GM23338 (cell line): ENCODE data around the gene SNAP25. TPM values are rescaled to one million over a fixed set of nuclear protein-coding genes. Genes with fewer than 3 reads are reported as not detected.

Experiments used
- ATAC-seq: fragments of 200-7000 bp; cut with Tn5 transposase; 3 replicates; pipeline ENCODE4 v1.9.1; 2020
- DNase-seq: peaks from one replicate; pipeline ENCODE4 v3.0.0-alpha.2; 2015; ENCODE audit warnings: low spot score
- H2AFZ ChIP-seq: fragments of 200-600 bp; sonication (generic); 2 replicates; pipeline ENCODE4 v1.8.0; 2016; ENCODE audit warnings: antibody characterized with exemption, mild to moderate bottlenecking, moderate library complexity
- H3F3A ChIP-seq: fragments of 200-600 bp; sonication (generic); replicated peaks from 2 replicates; pipeline ENCODE4 v1.8.0; 2017; ENCODE audit warnings: antibody characterized with exemption, mixed run types, low read depth
- H3K27ac ChIP-seq: fragments of 200-600 bp; sonication (generic); 2 replicates; pipeline ENCODE4 v1.6.1; 2016; ENCODE audit warnings: low read depth
- H3K27me3 ChIP-seq: fragments of 200-600 bp; sonication (generic); 2 replicates; pipeline ENCODE4 v1.8.0; 2016; ENCODE audit warnings: mild to moderate bottlenecking, mixed run types, moderate library complexity; ENCODE audit not compliant: insufficient read depth
- H3K36me3 ChIP-seq: fragments of 200-600 bp; sonication (generic); 2 replicates; pipeline ENCODE4 v1.8.0; 2016; ENCODE audit warnings: mild to moderate bottlenecking; ENCODE audit not compliant: insufficient read depth
- H3K4me1 ChIP-seq: fragments of 200-600 bp; sonication (generic); 2 replicates; pipeline ENCODE4 v1.8.0; 2016; ENCODE audit warnings: mild to moderate bottlenecking, moderate library complexity; ENCODE audit not compliant: insufficient read depth
- H3K4me2 ChIP-seq: fragments of 200-600 bp; sonication (generic); 2 replicates; pipeline ENCODE4 v1.7.1; 2017; ENCODE audit warnings: mixed run types
- H3K4me3 ChIP-seq: fragments of 200-600 bp; sonication (generic); 2 replicates; pipeline ENCODE4 v1.6.1; 2016; ENCODE audit warnings: mixed run types
- H3K79me2 ChIP-seq: fragments of 200-600 bp; sonication (generic); replicated peaks from 2 replicates; pipeline ENCODE4 v1.8.0; 2017; ENCODE audit warnings: mild to moderate bottlenecking; ENCODE audit not compliant: insufficient read depth
- H3K9me2 ChIP-seq: fragments of 200-600 bp; sonication (generic); 2 replicates; pipeline ENCODE4 v1.8.0; 2017; ENCODE audit not compliant: insufficient read depth
- H4K20me1 ChIP-seq: fragments of 200-600 bp; sonication (generic); replicated peaks from 2 replicates; pipeline ENCODE4 v1.8.0; 2017; ENCODE audit warnings: mild to moderate bottlenecking; ENCODE audit not compliant: insufficient read depth
- H3K27ac Mint-ChIP-seq: 2 replicates; pipeline ENCODE4 v1.8.0; 2020; ENCODE audit warnings: inconsistent platforms, mild to moderate bottlenecking, moderate library complexity, mixed read lengths
- H3K27me3 Mint-ChIP-seq: 3 replicates; pipeline ENCODE4 v1.8.0; 2022; ENCODE audit warnings: low read depth, mild to moderate bottlenecking, moderate library complexity, mixed read lengths, inconsistent platforms; ENCODE audit not compliant: insufficient read depth, poor library complexity
- H3K36me3 Mint-ChIP-seq: 3 replicates; pipeline ENCODE4 v1.8.0; 2021; ENCODE audit warnings: low read depth, mild to moderate bottlenecking, inconsistent platforms, moderate library complexity, mixed read lengths
- H3K4me1 Mint-ChIP-seq: 3 replicates; pipeline ENCODE4 v1.8.0; 2020; ENCODE audit warnings: mild to moderate bottlenecking, inconsistent platforms, mixed read lengths
- H3K4me3 Mint-ChIP-seq: 3 replicates; pipeline ENCODE4 v1.8.0; 2021; ENCODE audit warnings: moderate library complexity, mild to moderate bottlenecking, inconsistent platforms, mixed read lengths
- H3K9me3 Mint-ChIP-seq: 3 replicates; pipeline ENCODE4 v1.8.0; 2020; ENCODE audit warnings: moderate library complexity, mild to moderate bottlenecking, inconsistent platforms, mixed read lengths
- CREB1 ChIP-seq: fragments of 250-450 bp; sonication (Bioruptor Pico); IDR thresholded peaks from 2 replicates; pipeline ENCODE4 v1.5.0; 2020; ENCODE audit warnings: low read depth, mild to moderate bottlenecking, moderate library complexity
- EZH2 ChIP-seq: fragments of 200-600 bp; sonication (generic); IDR thresholded peaks from one replicate; pipeline ENCODE4 v1.8.0; 2017; ENCODE audit warnings: antibody characterized with exemption, mild to moderate bottlenecking, low read depth; ENCODE audit not compliant: unreplicated experiment
- EZH2phosphoT487 ChIP-seq: fragments of 200-600 bp; sonication (generic); IDR thresholded peaks from one replicate; pipeline ENCODE4 v1.8.1; 2018; ENCODE audit warnings: antibody characterized with exemption; ENCODE audit not compliant: unreplicated experiment
- JUNB ChIP-seq: IDR thresholded peaks from one replicate; pipeline ENCODE4 v1.6.1; 2016; ENCODE audit warnings: antibody characterized with exemption; ENCODE audit not compliant: unreplicated experiment
- NANOG ChIP-seq: IDR thresholded peaks from 2 replicates; pipeline ENCODE4 v1.6.1; 2016; ENCODE audit warnings: antibody characterized with exemption, borderline replicate concordance
- POLR2AphosphoS5 ChIP-seq: IDR thresholded peaks from 2 replicates; pipeline ENCODE4 v1.6.1; 2016; ENCODE audit warnings: antibody characterized with exemption, low read depth
- STAT1 ChIP-seq: IDR thresholded peaks from one replicate; pipeline ENCODE4 v1.6.1; 2016; ENCODE audit warnings: antibody characterized with exemption; ENCODE audit not compliant: unreplicated experiment
- ZNF114 ChIP-seq: fragments of 250-450 bp; sonication (Bioruptor Pico); IDR thresholded peaks from 2 replicates; pipeline ENCODE4 v1.5.0; 2020; ENCODE audit warnings: mild to moderate bottlenecking, moderate library complexity
- ZNF331 ChIP-seq: fragments of 250-450 bp; sonication (Bioruptor Pico); IDR thresholded peaks from 2 replicates; pipeline ENCODE4 v1.5.0; 2020; ENCODE audit warnings: low read depth, mild to moderate bottlenecking, moderate library complexity
- polyA plus RNA-seq: library from polyadenylated mRNA; unstranded; fragments of >200 nt; fragmentation: Nextera tagmentation; extraction: Ambion mirVana; gene quantifications from 2 replicates; pipeline ENCODE4 v1.2.1, GENCODE V29; 2016
- total RNA-seq: library from RNA; depleted of rRNA; stranded (reverse); fragments of >200 nt; shearing (Covaris generic); gene quantifications from 2 replicates; pipeline ENCODE4 v1.2.3, GENCODE V29; 2014
- TF ChIP-seq, protein P1 (sequence below), 2 experiments: fragments of 200-600 bp in 1 of 2; sonication (generic) in 1 of 2; conservative IDR thresholded peaks; 2 replicates each; pipeline versions ENCODE4 v1.5.1 to v1.6.1; 2016 to 2017; ENCODE audit warnings: antibody characterized with exemption in 2 of 2, low read depth in 2 of 2, mild to moderate bottlenecking in 2 of 2, moderate library complexity in 1 of 2
- TF ChIP-seq, protein P2 (sequence below): IDR thresholded peaks from one replicate; pipeline ENCODE4 v1.6.1; 2018; ENCODE audit warnings: antibody characterized with exemption; ENCODE audit not compliant: unreplicated experiment
- TF ChIP-seq, protein P3 (sequence below): fragments of 250-450 bp; sonication (Bioruptor Pico); IDR thresholded peaks from 2 replicates; pipeline ENCODE4 v1.5.0; 2020; ENCODE audit warnings: mild to moderate bottlenecking, moderate library complexity
- TF ChIP-seq, protein P4 (sequence below): IDR thresholded peaks from 2 replicates; pipeline ENCODE4 v1.6.1; 2016; ENCODE audit warnings: antibody characterized with exemption

Gene SNAP25
- total and polyA plus RNA-seq, 2 experiments from 2014 or later, result 0.82 to 1.3 TPM

DNA sequence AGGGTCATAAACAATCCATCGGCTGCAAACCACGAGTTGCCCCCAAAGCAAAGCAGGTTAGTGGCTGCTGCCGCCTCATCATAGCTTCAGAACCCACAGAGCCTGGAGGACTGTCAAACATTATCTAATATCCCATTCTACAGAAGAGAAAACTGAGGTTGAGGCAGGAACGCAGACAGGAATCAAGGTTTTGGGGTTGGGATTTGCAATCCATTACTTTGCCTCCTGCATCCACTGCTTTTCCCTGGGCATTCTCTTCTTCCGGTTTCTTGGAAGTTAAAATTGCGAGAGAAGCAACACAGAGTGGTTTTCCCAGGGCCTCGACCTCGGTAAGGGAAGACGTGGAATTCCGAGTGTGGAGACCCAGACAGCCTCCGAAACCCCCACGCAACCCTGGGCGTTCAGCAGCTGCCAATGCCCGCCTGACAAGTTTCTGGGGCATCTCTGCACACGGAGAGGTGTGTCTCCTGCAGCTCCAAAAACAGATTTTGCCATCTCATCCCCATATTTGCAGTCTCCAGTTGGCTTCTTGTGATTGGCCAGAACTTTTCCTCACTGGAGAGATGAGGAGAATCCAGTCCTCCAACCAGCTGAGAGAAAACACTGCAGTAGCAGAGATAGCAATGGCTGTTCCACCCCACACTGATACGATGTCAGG is 45.5 kb upstream of the SNAP25 start:
- peaks cover 6% of the 10 kb centered on the region; the same call in 1 of the 2 replicates for H3K9me2 ChIP-seq
- no peak for TF ChIP-seq POLR2AphosphoS5
- TF ChIP-seq EZH2phosphoT487, result no peak
- TF ChIP-seq, protein P1, sequence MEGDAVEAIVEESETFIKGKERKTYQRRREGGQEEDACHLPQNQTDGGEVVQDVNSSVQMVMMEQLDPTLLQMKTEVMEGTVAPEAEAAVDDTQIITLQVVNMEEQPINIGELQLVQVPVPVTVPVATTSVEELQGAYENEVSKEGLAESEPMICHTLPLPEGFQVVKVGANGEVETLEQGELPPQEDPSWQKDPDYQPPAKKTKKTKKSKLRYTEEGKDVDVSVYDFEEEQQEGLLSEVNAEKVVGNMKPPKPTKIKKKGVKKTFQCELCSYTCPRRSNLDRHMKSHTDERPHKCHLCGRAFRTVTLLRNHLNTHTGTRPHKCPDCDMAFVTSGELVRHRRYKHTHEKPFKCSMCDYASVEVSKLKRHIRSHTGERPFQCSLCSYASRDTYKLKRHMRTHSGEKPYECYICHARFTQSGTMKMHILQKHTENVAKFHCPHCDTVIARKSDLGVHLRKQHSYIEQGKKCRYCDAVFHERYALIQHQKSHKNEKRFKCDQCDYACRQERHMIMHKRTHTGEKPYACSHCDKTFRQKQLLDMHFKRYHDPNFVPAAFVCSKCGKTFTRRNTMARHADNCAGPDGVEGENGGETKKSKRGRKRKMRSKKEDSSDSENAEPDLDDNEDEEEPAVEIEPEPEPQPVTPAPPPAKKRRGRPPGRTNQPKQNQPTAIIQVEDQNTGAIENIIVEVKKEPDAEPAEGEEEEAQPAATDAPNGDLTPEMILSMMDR (conservative IDR thresholded peaks at IDR 0.05; ENCODE audit: low read depth in 2 of 2), result no peak
- no peak for TF ChIP-seq CREB1 (CRISPR knock-in tag)
- TF ChIP-seq JUNB, result no peak
- TF ChIP-seq, protein P2, sequence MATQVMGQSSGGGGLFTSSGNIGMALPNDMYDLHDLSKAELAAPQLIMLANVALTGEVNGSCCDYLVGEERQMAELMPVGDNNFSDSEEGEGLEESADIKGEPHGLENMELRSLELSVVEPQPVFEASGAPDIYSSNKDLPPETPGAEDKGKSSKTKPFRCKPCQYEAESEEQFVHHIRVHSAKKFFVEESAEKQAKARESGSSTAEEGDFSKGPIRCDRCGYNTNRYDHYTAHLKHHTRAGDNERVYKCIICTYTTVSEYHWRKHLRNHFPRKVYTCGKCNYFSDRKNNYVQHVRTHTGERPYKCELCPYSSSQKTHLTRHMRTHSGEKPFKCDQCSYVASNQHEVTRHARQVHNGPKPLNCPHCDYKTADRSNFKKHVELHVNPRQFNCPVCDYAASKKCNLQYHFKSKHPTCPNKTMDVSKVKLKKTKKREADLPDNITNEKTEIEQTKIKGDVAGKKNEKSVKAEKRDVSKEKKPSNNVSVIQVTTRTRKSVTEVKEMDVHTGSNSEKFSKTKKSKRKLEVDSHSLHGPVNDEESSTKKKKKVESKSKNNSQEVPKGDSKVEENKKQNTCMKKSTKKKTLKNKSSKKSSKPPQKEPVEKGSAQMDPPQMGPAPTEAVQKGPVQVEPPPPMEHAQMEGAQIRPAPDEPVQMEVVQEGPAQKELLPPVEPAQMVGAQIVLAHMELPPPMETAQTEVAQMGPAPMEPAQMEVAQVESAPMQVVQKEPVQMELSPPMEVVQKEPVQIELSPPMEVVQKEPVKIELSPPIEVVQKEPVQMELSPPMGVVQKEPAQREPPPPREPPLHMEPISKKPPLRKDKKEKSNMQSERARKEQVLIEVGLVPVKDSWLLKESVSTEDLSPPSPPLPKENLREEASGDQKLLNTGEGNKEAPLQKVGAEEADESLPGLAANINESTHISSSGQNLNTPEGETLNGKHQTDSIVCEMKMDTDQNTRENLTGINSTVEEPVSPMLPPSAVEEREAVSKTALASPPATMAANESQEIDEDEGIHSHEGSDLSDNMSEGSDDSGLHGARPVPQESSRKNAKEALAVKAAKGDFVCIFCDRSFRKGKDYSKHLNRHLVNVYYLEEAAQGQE, result no peak
- TF ChIP-seq, protein P3, sequence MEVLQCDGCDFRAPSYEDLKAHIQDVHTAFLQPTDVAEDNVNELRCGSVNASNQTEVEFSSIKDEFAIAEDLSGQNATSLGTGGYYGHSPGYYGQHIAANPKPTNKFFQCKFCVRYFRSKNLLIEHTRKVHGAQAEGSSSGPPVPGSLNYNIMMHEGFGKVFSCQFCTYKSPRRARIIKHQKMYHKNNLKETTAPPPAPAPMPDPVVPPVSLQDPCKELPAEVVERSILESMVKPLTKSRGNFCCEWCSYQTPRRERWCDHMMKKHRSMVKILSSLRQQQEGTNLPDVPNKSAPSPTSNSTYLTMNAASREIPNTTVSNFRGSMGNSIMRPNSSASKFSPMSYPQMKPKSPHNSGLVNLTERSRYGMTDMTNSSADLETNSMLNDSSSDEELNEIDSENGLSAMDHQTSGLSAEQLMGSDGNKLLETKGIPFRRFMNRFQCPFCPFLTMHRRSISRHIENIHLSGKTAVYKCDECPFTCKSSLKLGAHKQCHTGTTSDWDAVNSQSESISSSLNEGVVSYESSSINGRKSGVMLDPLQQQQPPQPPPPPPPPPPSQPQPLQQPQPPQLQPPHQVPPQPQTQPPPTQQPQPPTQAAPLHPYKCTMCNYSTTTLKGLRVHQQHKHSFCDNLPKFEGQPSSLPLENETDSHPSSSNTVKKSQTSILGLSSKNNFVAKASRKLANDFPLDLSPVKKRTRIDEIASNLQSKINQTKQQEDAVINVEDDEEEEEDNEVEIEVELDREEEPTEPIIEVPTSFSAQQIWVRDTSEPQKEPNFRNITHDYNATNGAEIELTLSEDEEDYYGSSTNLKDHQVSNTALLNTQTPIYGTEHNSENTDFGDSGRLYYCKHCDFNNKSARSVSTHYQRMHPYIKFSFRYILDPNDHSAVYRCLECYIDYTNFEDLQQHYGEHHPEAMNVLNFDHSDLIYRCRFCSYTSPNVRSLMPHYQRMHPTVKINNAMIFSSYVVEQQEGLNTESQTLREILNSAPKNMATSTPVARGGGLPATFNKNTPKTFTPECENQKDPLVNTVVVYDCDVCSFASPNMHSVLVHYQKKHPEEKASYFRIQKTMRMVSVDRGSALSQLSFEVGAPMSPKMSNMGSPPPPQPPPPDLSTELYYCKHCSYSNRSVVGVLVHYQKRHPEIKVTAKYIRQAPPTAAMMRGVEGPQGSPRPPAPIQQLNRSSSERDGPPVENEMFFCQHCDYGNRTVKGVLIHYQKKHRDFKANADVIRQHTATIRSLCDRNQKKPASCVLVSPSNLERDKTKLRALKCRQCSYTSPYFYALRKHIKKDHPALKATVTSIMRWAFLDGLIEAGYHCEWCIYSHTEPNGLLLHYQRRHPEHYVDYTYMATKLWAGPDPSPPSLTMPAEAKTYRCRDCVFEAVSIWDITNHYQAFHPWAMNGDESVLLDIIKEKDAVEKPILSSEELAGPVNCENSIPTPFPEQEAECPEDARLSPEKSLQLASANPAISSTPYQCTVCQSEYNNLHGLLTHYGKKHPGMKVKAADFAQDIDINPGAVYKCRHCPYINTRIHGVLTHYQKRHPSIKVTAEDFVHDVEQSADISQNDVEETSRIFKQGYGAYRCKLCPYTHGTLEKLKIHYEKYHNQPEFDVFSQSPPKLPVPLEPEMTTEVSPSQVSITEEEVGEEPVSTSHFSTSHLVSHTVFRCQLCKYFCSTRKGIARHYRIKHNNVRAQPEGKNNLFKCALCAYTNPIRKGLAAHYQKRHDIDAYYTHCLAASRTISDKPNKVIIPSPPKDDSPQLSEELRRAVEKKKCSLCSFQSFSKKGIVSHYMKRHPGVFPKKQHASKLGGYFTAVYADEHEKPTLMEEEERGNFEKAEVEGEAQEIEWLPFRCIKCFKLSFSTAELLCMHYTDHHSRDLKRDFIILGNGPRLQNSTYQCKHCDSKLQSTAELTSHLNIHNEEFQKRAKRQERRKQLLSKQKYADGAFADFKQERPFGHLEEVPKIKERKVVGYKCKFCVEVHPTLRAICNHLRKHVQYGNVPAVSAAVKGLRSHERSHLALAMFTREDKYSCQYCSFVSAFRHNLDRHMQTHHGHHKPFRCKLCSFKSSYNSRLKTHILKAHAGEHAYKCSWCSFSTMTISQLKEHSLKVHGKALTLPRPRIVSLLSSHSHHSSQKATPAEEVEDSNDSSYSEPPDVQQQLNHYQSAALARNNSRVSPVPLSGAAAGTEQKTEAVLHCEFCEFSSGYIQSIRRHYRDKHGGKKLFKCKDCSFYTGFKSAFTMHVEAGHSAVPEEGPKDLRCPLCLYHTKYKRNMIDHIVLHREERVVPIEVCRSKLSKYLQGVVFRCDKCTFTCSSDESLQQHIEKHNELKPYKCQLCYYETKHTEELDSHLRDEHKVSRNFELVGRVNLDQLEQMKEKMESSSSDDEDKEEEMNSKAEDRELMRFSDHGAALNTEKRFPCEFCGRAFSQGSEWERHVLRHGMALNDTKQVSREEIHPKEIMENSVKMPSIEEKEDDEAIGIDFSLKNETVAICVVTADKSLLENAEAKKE (CRISPR knock-in tag), result no peak
- TF ChIP-seq EZH2, result no peak
- TF ChIP-seq ZNF114, result no peak
- TF ChIP-seq, protein P4, sequence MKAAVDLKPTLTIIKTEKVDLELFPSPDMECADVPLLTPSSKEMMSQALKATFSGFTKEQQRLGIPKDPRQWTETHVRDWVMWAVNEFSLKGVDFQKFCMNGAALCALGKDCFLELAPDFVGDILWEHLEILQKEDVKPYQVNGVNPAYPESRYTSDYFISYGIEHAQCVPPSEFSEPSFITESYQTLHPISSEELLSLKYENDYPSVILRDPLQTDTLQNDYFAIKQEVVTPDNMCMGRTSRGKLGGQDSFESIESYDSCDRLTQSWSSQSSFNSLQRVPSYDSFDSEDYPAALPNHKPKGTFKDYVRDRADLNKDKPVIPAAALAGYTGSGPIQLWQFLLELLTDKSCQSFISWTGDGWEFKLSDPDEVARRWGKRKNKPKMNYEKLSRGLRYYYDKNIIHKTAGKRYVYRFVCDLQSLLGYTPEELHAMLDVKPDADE, result no peak
- TF ChIP-seq ZNF331 (CRISPR knock-in tag), result no peak
- TF ChIP-seq NANOG, result no peak
- no peak for TF ChIP-seq STAT1
- no peak for ATAC-seq
- H3K4me1 ChIP-seq, result peaks cover 12% of the 10 kb centered on the region; the same call in 1 of the 2 replicates
- Mint-ChIP-seq H3K4me1 (peaks cover 11% of the 10 kb centered on the region), H3K9me3 (no peaks in the 10 kb centered on the region), H3K27me3 (peaks cover 9% of the 10 kb centered on the region), H3K4me3 (peak overlapping the region; percentile 73), H3K27ac (no peak overlapping the region), H3K36me3 (no peaks in the 10 kb centered on the region)
- H3K27me3 ChIP-seq, result peaks cover 21% of the 10 kb centered on the region
- H3F3A ChIP-seq, result no peaks in the 10 kb centered on the region
- H3K4me3 ChIP-seq, result peak overlapping the region; percentile 75; the same call in 1 of the 2 replicates
- H3K27ac ChIP-seq, result no peak overlapping the region
- peak overlapping the region; percentile 99 for H2AFZ ChIP-seq
- H3K36me3 ChIP-seq, result no peaks in the 10 kb centered on the region
- peak overlapping the region; percentile 91 for H3K4me2 ChIP-seq
- H3K79me2 ChIP-seq, result no peaks in the 10 kb centered on the region
- H4K20me1 ChIP-seq, result no peaks in the 10 kb centered on the region
- no peak for DNase-seq
